Measurements from ENCODE around the gene TPSD1.

DNA sequence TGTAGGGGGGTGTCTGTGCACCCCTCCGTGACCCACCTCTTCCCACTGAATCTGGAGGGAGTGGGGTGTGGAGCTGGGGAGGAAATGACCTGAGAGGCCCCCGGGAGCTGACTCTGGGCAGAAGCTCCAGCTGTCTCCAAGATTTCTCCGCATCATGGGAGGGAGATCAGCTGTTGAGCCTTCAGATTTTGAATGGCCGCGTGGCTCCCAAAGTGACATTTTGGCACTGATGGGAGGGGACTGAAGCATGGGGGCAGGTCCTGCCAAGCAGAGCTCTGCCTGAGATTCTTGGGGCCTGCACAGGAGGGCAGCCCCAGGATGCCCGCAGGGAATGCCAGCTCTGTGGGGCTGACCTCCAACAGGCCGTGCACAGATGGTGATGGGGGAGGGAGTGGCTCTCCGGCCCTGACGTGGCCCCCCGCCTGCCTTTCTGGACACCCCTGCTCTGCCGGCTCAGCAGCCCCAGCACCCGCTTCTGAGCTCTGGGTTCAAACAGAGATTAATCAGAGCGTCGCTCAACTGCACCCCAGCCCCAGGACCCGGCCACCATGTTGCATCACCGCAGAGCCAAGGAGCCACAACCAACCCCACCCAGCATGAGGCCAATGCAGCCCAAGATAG lies 28.2 kb downstream of the TPSD1 start:
- TF ChIP-seq, protein P1, sequence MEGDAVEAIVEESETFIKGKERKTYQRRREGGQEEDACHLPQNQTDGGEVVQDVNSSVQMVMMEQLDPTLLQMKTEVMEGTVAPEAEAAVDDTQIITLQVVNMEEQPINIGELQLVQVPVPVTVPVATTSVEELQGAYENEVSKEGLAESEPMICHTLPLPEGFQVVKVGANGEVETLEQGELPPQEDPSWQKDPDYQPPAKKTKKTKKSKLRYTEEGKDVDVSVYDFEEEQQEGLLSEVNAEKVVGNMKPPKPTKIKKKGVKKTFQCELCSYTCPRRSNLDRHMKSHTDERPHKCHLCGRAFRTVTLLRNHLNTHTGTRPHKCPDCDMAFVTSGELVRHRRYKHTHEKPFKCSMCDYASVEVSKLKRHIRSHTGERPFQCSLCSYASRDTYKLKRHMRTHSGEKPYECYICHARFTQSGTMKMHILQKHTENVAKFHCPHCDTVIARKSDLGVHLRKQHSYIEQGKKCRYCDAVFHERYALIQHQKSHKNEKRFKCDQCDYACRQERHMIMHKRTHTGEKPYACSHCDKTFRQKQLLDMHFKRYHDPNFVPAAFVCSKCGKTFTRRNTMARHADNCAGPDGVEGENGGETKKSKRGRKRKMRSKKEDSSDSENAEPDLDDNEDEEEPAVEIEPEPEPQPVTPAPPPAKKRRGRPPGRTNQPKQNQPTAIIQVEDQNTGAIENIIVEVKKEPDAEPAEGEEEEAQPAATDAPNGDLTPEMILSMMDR (IDR thresholded peaks at IDR 0.05; ENCODE audit: insufficient read depth, low read length), result no peak
- TF ChIP-seq POLR2AphosphoS5 (IDR thresholded peaks at IDR 0.05; ENCODE audit: low read depth) (no peak), GABPA (IDR thresholded peaks at IDR 0.05; ENCODE audit: low read depth) (no peak), SPI1 (IDR thresholded peaks at IDR 0.05; ENCODE audit: borderline replicate concordance, low read depth) (no peak)
- TF ChIP-seq, protein P2, sequence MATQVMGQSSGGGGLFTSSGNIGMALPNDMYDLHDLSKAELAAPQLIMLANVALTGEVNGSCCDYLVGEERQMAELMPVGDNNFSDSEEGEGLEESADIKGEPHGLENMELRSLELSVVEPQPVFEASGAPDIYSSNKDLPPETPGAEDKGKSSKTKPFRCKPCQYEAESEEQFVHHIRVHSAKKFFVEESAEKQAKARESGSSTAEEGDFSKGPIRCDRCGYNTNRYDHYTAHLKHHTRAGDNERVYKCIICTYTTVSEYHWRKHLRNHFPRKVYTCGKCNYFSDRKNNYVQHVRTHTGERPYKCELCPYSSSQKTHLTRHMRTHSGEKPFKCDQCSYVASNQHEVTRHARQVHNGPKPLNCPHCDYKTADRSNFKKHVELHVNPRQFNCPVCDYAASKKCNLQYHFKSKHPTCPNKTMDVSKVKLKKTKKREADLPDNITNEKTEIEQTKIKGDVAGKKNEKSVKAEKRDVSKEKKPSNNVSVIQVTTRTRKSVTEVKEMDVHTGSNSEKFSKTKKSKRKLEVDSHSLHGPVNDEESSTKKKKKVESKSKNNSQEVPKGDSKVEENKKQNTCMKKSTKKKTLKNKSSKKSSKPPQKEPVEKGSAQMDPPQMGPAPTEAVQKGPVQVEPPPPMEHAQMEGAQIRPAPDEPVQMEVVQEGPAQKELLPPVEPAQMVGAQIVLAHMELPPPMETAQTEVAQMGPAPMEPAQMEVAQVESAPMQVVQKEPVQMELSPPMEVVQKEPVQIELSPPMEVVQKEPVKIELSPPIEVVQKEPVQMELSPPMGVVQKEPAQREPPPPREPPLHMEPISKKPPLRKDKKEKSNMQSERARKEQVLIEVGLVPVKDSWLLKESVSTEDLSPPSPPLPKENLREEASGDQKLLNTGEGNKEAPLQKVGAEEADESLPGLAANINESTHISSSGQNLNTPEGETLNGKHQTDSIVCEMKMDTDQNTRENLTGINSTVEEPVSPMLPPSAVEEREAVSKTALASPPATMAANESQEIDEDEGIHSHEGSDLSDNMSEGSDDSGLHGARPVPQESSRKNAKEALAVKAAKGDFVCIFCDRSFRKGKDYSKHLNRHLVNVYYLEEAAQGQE (IDR thresholded peaks at IDR 0.05; ENCODE audit: insufficient replicate concordance, low read depth), result no peak
